Tibial nerve (tissue), 3 donors: Measurements from ENCODE around the gene TPRX2.

Source experiments
- POLR2A ChIP-seq, 2 donors: fragments of 450-650 bp; IDR thresholded peaks; one replicate each; pipeline ENCODE4 v1.6.1; 2017; ENCODE audit warnings: antibody characterized with exemption in 2 of 2, mild to moderate bottlenecking in 2 of 2, moderate library complexity in 2 of 2
- TF ChIP-seq, protein P1 (sequence below), 5 experiments: fragments of 200-600 bp in 3 of 5; fragments of 450-650 bp in 2 of 5; sonication (generic) in 3 of 5; IDR thresholded peaks; one replicate each; pipeline ENCODE4 v1.5.1; 2016 to 2019; ENCODE audit warnings: antibody characterized with exemption in 5 of 5, mild to moderate bottlenecking in 3 of 5, moderate library complexity in 2 of 5

DNA sequence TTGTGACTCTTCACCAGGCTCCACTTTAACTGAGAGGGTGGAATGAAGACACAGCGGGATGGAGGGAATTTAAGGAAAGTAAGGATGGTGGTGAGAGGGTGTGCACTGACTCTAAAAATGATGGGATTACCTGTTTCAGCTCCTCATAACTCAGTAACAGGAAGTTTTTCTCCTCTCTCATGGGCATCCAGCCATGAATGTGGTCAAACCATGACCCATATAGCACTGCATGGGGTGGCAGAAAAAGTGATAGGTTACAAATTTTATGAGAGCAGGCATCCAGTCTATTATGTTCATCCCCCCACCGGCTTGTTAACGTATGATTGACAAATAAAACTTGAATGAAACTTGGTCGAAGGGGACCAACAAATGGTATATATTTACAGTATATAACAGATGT lies 19.9 kb downstream of the TPRX2 start:
- TF ChIP-seq, protein P1, sequence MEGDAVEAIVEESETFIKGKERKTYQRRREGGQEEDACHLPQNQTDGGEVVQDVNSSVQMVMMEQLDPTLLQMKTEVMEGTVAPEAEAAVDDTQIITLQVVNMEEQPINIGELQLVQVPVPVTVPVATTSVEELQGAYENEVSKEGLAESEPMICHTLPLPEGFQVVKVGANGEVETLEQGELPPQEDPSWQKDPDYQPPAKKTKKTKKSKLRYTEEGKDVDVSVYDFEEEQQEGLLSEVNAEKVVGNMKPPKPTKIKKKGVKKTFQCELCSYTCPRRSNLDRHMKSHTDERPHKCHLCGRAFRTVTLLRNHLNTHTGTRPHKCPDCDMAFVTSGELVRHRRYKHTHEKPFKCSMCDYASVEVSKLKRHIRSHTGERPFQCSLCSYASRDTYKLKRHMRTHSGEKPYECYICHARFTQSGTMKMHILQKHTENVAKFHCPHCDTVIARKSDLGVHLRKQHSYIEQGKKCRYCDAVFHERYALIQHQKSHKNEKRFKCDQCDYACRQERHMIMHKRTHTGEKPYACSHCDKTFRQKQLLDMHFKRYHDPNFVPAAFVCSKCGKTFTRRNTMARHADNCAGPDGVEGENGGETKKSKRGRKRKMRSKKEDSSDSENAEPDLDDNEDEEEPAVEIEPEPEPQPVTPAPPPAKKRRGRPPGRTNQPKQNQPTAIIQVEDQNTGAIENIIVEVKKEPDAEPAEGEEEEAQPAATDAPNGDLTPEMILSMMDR (IDR thresholded peaks at IDR 0.05) = no peak
- no peak for TF ChIP-seq POLR2A (IDR thresholded peaks at IDR 0.05)
